Measurements from ENCODE around the gene FCRLB. TPM values are rescaled to one million over a fixed set of nuclear protein-coding genes. Genes with fewer than 3 reads are reported as not detected.

Gene FCRLB
- total RNA-seq, 4 donors from 2014 or later = 0.49 to 1.5 (median 0.66) TPM; not detected in 1

GRCh38 chr1:161773791-161774190, 52.4 kb downstream of the FCRLB start:
- no peak for TF ChIP-seq CTCF (IDR thresholded peaks at IDR 0.05; ENCODE audit: low read depth)

- no peak for TF ChIP-seq CTCF (IDR thresholded peaks at IDR 0.05; ENCODE audit: low read depth)
These were observed 55.9 kb downstream of the FCRLB start for GRCh38 chr1:161777261-161777660.

Small RNA genes within 50 kb of the gene (small RNA-seq; reads per million reads assigned to genes)
- gene RF00019 = 0.49 reads per million
- gene RN7SL466P = not detected

Other genes with a start within 250 kb of the FCRLB start
- 100 to 1,000 TPM in 2 of 4 donors, 10 to 100 TPM in 2; 76.6 to 266 (median 102) TPM for gene FCGR2A, start 216.1 kb upstream of the FCRLB start, total RNA-seq
- 10 to 100 TPM in 1 of 4 donors, 1 to 10 TPM in 3; 3.6 to 10.2 (median 6.1) TPM for gene HSPA6, start 197.0 kb upstream of the FCRLB start, total RNA-seq
- gene FCGR3A, start 171.7 kb upstream of the FCRLB start, total RNA-seq = 100 to 1,000 TPM in 1 of 4 donors, 10 to 100 TPM in 3; 11.7 to 155 (median 20.3) TPM
- 10 to 100 TPM in 1 of 4 donors, 1 to 10 TPM in 2, under 1 TPM in 1; 0.66 to 17.3 (median 1.8) TPM for gene FCGR3B, start 90.4 kb upstream of the FCRLB start, total RNA-seq
- gene FCGR2B, start 58.4 kb upstream of the FCRLB start, total RNA-seq = 100 to 1,000 TPM in 2 of 4 donors, 10 to 100 TPM in 2; 35.0 to 141 (median 102) TPM
- 1 to 10 TPM in 1 of 4 donors, not detected in 3; 1.5 TPM for gene FCRLA, start 14.3 kb upstream of the FCRLB start, total RNA-seq
- gene DUSP12, start 28.2 kb downstream of the FCRLB start, total RNA-seq = 10 to 100 TPM; 19.4 to 36.0 (median 27.1) TPM
- 10 to 100 TPM; 22.0 to 48.9 (median 30.4) TPM for gene ATF6, start 44.8 kb downstream of the FCRLB start, total RNA-seq

Data from subcutaneous adipose tissue (tissue), 4 donors.